HG02973 (cell line): ENCODE data around the gene SLX4.
A peak's percentile ranks its signal among the peaks of the same experiment; 100 is the strongest.

Experiments used
- ATAC-seq: cut with Tn5 transposase; IDR thresholded peaks from one replicate; pipeline ENCODE4 v1.9.1; 2021; ENCODE audit warnings: moderate library complexity; ENCODE audit not compliant: unreplicated experiment

SLX4 gene

GRCh38 chr16:3583303-3584038 is 27.9 kb downstream of the SLX4 start:
- ATAC-seq, result no peak

- no peak for ATAC-seq
Measured at GRCh38 chr16:3582276-3583165, 28.9 kb downstream of the SLX4 start.

GRCh38 chr16:3581392-3581791 is 30.0 kb downstream of the SLX4 start:
- ATAC-seq, result no peak

GRCh38 chr16:3580686-3581085 is 30.7 kb downstream of the SLX4 start:
- no peak for ATAC-seq

- no peak for ATAC-seq
Measured at GRCh38 chr16:3580251-3580651, 31.2 kb downstream of the SLX4 start.

- ATAC-seq, result no peak
Measured at GRCh38 chr16:3579776-3580175, 31.6 kb downstream of the SLX4 start.

- peak; percentile 58 for ATAC-seq
Measured at GRCh38 chr16:3578610-3579551, 32.5 kb downstream of the SLX4 start.

GRCh38 chr16:3578121-3578520 is 33.3 kb downstream of the SLX4 start:
- ATAC-seq, result no peak

- ATAC-seq, result no peak
Measured at GRCh38 chr16:3577302-3577752, 34.1 kb downstream of the SLX4 start, which contains the start of gene NLRC3. TSS of gene NLRC3 (minus strand) at chr16:3577403. CDS start at chr16:3565036, 12,367 bp downstream.

GRCh38 chr16:3576211-3576610 is 35.2 kb downstream of the SLX4 start:
- no peak for ATAC-seq

- no peak for ATAC-seq
Measured at GRCh38 chr16:3575491-3575890, 35.9 kb downstream of the SLX4 start.

- no peak for ATAC-seq
Measured at GRCh38 chr16:3574195-3574594, 37.2 kb downstream of the SLX4 start.

GRCh38 chr16:3573146-3573815 is 38.1 kb downstream of the SLX4 start:
- no peak for ATAC-seq

GRCh38 chr16:3570420-3571062 is 40.9 kb downstream of the SLX4 start:
- no peak for ATAC-seq

- no peak for ATAC-seq
Measured at GRCh38 chr16:3569851-3570250, 41.6 kb downstream of the SLX4 start.

GRCh38 chr16:3566990-3567389 is 44.4 kb downstream of the SLX4 start:
- no peak for ATAC-seq

GRCh38 chr16:3564889-3565141 is 46.6 kb downstream of the SLX4 start:
- no peak for ATAC-seq

GRCh38 chr16:3564130-3564888 is 47.1 kb downstream of the SLX4 start:
- ATAC-seq, result no peak

GRCh38 chr16:3562914-3563480 is 48.4 kb downstream of the SLX4 start:
- no peak for ATAC-seq
